Activated CD8-positive, alpha-beta T cell treated with anti-CD3 and anti-CD28 coated beads, Interleukin-2, amount 10 ng/mL, durations not matched to agents 7 days and 5 days (primary cell): ENCODE data around the gene MSI2. TPM values are rescaled to one million over a fixed set of nuclear protein-coding genes. Genes with fewer than 3 reads are reported as not detected.
A peak's percentile ranks its signal among the peaks of the same experiment; 100 is the strongest.

Source experiments
- ATAC-seq: fragments of 150-1000 bp; cut with Tn5 transposase; one replicate; pipeline ENCODE4 v1.10.0; 2021; ENCODE audit warnings: moderate library complexity
- CTCF ChIA-PET: fragments of 350-600 bp; sonication (Branson Sonifier 250); formaldehyde crosslinking; loops from one replicate; lab custom pipeline; 2021; ENCODE audit warnings: antibody characterized with exemption; lab: Charles Lee
- POLR2A ChIA-PET: fragments of 350-600 bp; sonication (Branson Sonifier 250); formaldehyde crosslinking; loops from one replicate; lab custom pipeline; 2021; ENCODE audit warnings: antibody characterized with exemption; lab: Charles Lee
- DNase-seq: peaks from one replicate; pipeline ENCODE4 v3.0.0-alpha.2; 2020
- H3K27ac Mint-ChIP-seq: one replicate; pipeline ENCODE4 v1.8.0; 2021; ENCODE audit warnings: mild to moderate bottlenecking, mixed read lengths
- H3K27me3 Mint-ChIP-seq: one replicate; pipeline ENCODE4 v1.8.0; 2021; ENCODE audit warnings: low read depth, mixed read lengths
- H3K36me3 Mint-ChIP-seq: one replicate; pipeline ENCODE4 v1.8.0; 2021; ENCODE audit warnings: low read depth, mixed read lengths
- H3K4me1 Mint-ChIP-seq: one replicate; pipeline ENCODE4 v1.8.0; 2021; ENCODE audit warnings: low read depth, mixed read lengths
- H3K4me3 Mint-ChIP-seq: one replicate; pipeline ENCODE4 v1.8.0; 2021; ENCODE audit warnings: mild to moderate bottlenecking, mixed read lengths
- H3K9me3 Mint-ChIP-seq: one replicate; pipeline ENCODE4 v1.8.0; 2022; ENCODE audit warnings: mixed read lengths; ENCODE audit not compliant: insufficient read depth
- total RNA-seq, 2 experiments: library from RNA; stranded (reverse); gene quantifications; one replicate each; pipeline ENCODE4 v1.2.3, GENCODE V29; 2021

Gene MSI2
- total RNA-seq, 2 experiments from 2014 or later, result 123 to 125 TPM

- ChIA-PET POLR2A (no interaction called here), CTCF (interaction anchor here (2.8 to 3.8 kb wide), 2 partner anchors 11 to 85 kb away, joined by 8 to 21 read pairs; no protein-coding TSS in a partner anchor)
- peaks cover 2% of the 10 kb centered on the region for H3K4me1 Mint-ChIP-seq
- no peak for ATAC-seq
- H3K27me3 Mint-ChIP-seq, result no peaks in the 10 kb centered on the region
- peaks cover 4% of the 10 kb centered on the region for H3K36me3 Mint-ChIP-seq
- no peak for DNase-seq
- no peak overlapping the region for H3K27ac Mint-ChIP-seq
- no peak overlapping the region for H3K4me3 Mint-ChIP-seq
- H3K9me3 Mint-ChIP-seq, result no peaks in the 10 kb centered on the region
These were observed 331.1 kb downstream of the MSI2 start for GRCh38 chr17:57587193-57587969.

GRCh38 chr17:57588086-57588485 is 331.8 kb downstream of the MSI2 start:
- Mint-ChIP-seq H3K27me3 (no peaks in the 10 kb centered on the region), H3K27ac (no peak overlapping the region), H3K4me1 (peaks cover 2% of the 10 kb centered on the region), H3K36me3 (peaks cover 4% of the 10 kb centered on the region), H3K4me3 (no peak overlapping the region), H3K9me3 (no peaks in the 10 kb centered on the region)
- ChIA-PET CTCF (interaction anchor here (2.8 to 3.8 kb wide), 2 partner anchors 10 to 84 kb away, joined by 8 to 21 read pairs; no protein-coding TSS in a partner anchor), POLR2A (no interaction called here)
- ATAC-seq, result no peak
- no peak for DNase-seq

- no peaks in the 10 kb centered on the region for H3K27me3 Mint-ChIP-seq
- H3K36me3 Mint-ChIP-seq, result peaks cover 12% of the 10 kb centered on the region
- no peak for DNase-seq
- H3K4me3 Mint-ChIP-seq, result no peak overlapping the region
- no peak overlapping the region for H3K27ac Mint-ChIP-seq
- no peak for ATAC-seq
- CTCF ChIA-PET, result interaction anchor here (1.3 to 3.8 kb wide), 2 partner anchors 9 to 25 kb away, joined by 5 to 21 read pairs; no protein-coding TSS in a partner anchor
- H3K4me1 Mint-ChIP-seq, result peaks cover 8% of the 10 kb centered on the region
- no peaks in the 10 kb centered on the region for H3K9me3 Mint-ChIP-seq
- POLR2A ChIA-PET, result no interaction called here
These were observed 333.1 kb downstream of the MSI2 start for GRCh38 chr17:57589151-57590034.

- no peaks in the 10 kb centered on the region for H3K27me3 Mint-ChIP-seq
- no peak overlapping the region for H3K27ac Mint-ChIP-seq
- no peak for DNase-seq
- H3K36me3 Mint-ChIP-seq, result peaks cover 47% of the 10 kb centered on the region
- peaks cover 43% of the 10 kb centered on the region for H3K4me1 Mint-ChIP-seq
- ChIA-PET POLR2A (interaction anchor here (1.3 kb wide), 1 partner anchor 84 kb away, joined by 3 read pairs; no protein-coding TSS in a partner anchor), CTCF (interaction anchor here (0.8 to 1.8 kb wide), 2 partner anchors 239 to 351 kb away, joined by 3 to 6 read pairs; no protein-coding TSS in a partner anchor)
- no peak overlapping the region for H3K4me3 Mint-ChIP-seq
- no peak for ATAC-seq
- peaks cover 8% of the 10 kb centered on the region for H3K9me3 Mint-ChIP-seq
These were observed 337.6 kb downstream of the MSI2 start for GRCh38 chr17:57593739-57594462.

- peaks cover 52% of the 10 kb centered on the region for H3K4me1 Mint-ChIP-seq
- no peaks in the 10 kb centered on the region for H3K27me3 Mint-ChIP-seq
- peaks cover 8% of the 10 kb centered on the region for H3K9me3 Mint-ChIP-seq
- H3K27ac Mint-ChIP-seq, result peak overlapping the region; percentile 30
- no peak for ATAC-seq
- peaks cover 43% of the 10 kb centered on the region for H3K36me3 Mint-ChIP-seq
- no peak overlapping the region for H3K4me3 Mint-ChIP-seq
- CTCF ChIA-PET, result interaction anchor here (1.8 to 2.0 kb wide), 2 partner anchors 77 to 351 kb away, joined by 6 to 9 read pairs; no protein-coding TSS in a partner anchor
- DNase-seq, result no peak
- POLR2A ChIA-PET, result no interaction called here
These were observed 338.4 kb downstream of the MSI2 start for GRCh38 chr17:57594767-57595166.

- H3K9me3 Mint-ChIP-seq, result peaks cover 8% of the 10 kb centered on the region
- H3K27me3 Mint-ChIP-seq, result no peaks in the 10 kb centered on the region
- no peak overlapping the region for H3K4me3 Mint-ChIP-seq
- peaks cover 59% of the 10 kb centered on the region for H3K4me1 Mint-ChIP-seq
- no peak for DNase-seq
- peaks cover 47% of the 10 kb centered on the region for H3K36me3 Mint-ChIP-seq
- ChIA-PET POLR2A (no interaction called here), CTCF (interaction anchor here (1.8 to 2.0 kb wide), 2 partner anchors 76 to 352 kb away, joined by 6 to 9 read pairs; no protein-coding TSS in a partner anchor)
- ATAC-seq, result no peak
- H3K27ac Mint-ChIP-seq, result peak overlapping the region; percentile 75
These were observed 339.1 kb downstream of the MSI2 start for GRCh38 chr17:57595426-57595825.

- no peak overlapping the region for H3K4me3 Mint-ChIP-seq
- no peaks in the 10 kb centered on the region for H3K27me3 Mint-ChIP-seq
- CTCF ChIA-PET, result interaction anchor here (2.0 kb wide), 1 partner anchor 76 kb away, joined by 9 read pairs; no protein-coding TSS in a partner anchor
- peaks cover 66% of the 10 kb centered on the region for H3K4me1 Mint-ChIP-seq
- H3K27ac Mint-ChIP-seq, result peak overlapping the region; percentile 75
- DNase-seq (no peak), ATAC-seq (no peak)
- peaks cover 54% of the 10 kb centered on the region for H3K36me3 Mint-ChIP-seq
- POLR2A ChIA-PET, result no interaction called here
- H3K9me3 Mint-ChIP-seq, result peaks cover 8% of the 10 kb centered on the region
These were observed 339.8 kb downstream of the MSI2 start for GRCh38 chr17:57595947-57596695.

- DNase-seq (no peak), ATAC-seq (no peak)
- Mint-ChIP-seq H3K27ac (peak overlapping the region; percentile 60), H3K9me3 (peaks cover 8% of the 10 kb centered on the region), H3K4me1 (peaks cover 75% of the 10 kb centered on the region), H3K4me3 (no peak overlapping the region), H3K36me3 (peaks cover 63% of the 10 kb centered on the region), H3K27me3 (no peaks in the 10 kb centered on the region)
- CTCF ChIA-PET, result interaction anchor here (0.8 to 12.8 kb wide), 27 partner anchors 8 to 353 kb away, joined by 3 to 196 read pairs (median 9); partner anchors contain the start of gene CCDC182
- POLR2A ChIA-PET, result interaction anchor here (2.7 kb wide), 1 partner anchor 75 kb away, joined by 13 read pairs; no protein-coding TSS in a partner anchor
These were observed 340.8 kb downstream of the MSI2 start for GRCh38 chr17:57597101-57597500.

GRCh38 chr17:57597531-57598453 is 341.5 kb downstream of the MSI2 start:
- peak overlapping the region; percentile 98 for H3K27ac Mint-ChIP-seq
- CTCF ChIA-PET, result interaction anchor here (0.6 to 12.8 kb wide), 49 partner anchors 9 to 354 kb away, joined by 3 to 196 read pairs (median 5); partner anchors contain the start of gene CCDC182
- H3K4me3 Mint-ChIP-seq, result no peak overlapping the region
- peaks cover 82% of the 10 kb centered on the region for H3K4me1 Mint-ChIP-seq
- POLR2A ChIA-PET, result interaction anchor here (2.7 kb wide), 1 partner anchor 75 kb away, joined by 13 read pairs; no protein-coding TSS in a partner anchor
- H3K9me3 Mint-ChIP-seq, result peaks cover 8% of the 10 kb centered on the region
- ATAC-seq, result no peak
- peaks cover 69% of the 10 kb centered on the region for H3K36me3 Mint-ChIP-seq
- peak; percentile 58 for DNase-seq
- H3K27me3 Mint-ChIP-seq, result no peaks in the 10 kb centered on the region
